A549 (cell line): Measurements from ENCODE around the gene ALPP. TPM values are rescaled to one million over a fixed set of nuclear protein-coding genes. Genes with fewer than 3 reads are reported as not detected.

Source experiments
- ATAC-seq, 2 experiments: fragments of 200-7000 bp in 1 of 2; fragments of >200 bp in 1 of 2; cut with Nextera tagmentation in 1 of 2; cut with Tn5 transposase in 1 of 2; 3 replicates each; pipeline versions ENCODE4 v1.8.0 to v1.9.1; 2018 to 2020; ENCODE audit warnings: mild to moderate bottlenecking in 1 of 2, moderate library complexity in 1 of 2
- CTCF ChIA-PET: fragments of 300-600 bp; sonication (Branson Sonifier 250); formaldehyde crosslinking; extraction: SDS; loops from one replicate; lab custom pipeline; 2021; ENCODE audit warnings: antibody characterized with exemption, inconsistent platforms; lab: Yijun Ruan, JAX
- POLR2A ChIA-PET: fragments of 350-600 bp; formaldehyde crosslinking; extraction: SDS; loops from one replicate; lab custom pipeline; 2021; ENCODE audit warnings: antibody characterized with exemption, inconsistent platforms; lab: Yijun Ruan, JAX
- DNase-seq, 2 experiments: peaks; one replicate each; pipeline versions ENCODE4 v3.0.0 to v3.0.0-alpha.2; 2011 to 2016; ENCODE audit warnings: low read depth in 1 of 2, low spot score in 1 of 2
- FAIRE-seq: peaks from 2 replicates; lab custom pipeline; 2011; peaks lifted over from hg19 to GRCh38; lab: Jason Lieb, UNC
- H3K27ac ChIP-seq, 2 experiments: fragments of >200 bp; sonication (Bioruptor Twin); formaldehyde crosslinking; 3 replicates each; pipeline ENCODE4 v1.5.1; 2016 to 2017
- H3K4me1 ChIP-seq: fragments of >200 bp; sonication (Bioruptor Twin); formaldehyde crosslinking; 3 replicates; pipeline ENCODE4 v1.6.1; 2016
- H3K4me2 ChIP-seq: fragments of >200 bp; sonication (Bioruptor Twin); formaldehyde crosslinking; 3 replicates; pipeline ENCODE4 v1.6.1; 2016
- H3K4me3 ChIP-seq: fragments of >200 bp; sonication (Bioruptor Twin); formaldehyde crosslinking; 3 replicates; pipeline ENCODE4 v1.5.1; 2016
- H3K9me3 ChIP-seq: fragments of >200 bp; sonication (Bioruptor Twin); formaldehyde crosslinking; 3 replicates; pipeline ENCODE4 v1.6.1; 2016
- ATOH8 ChIP-seq: fragments of 250-450 bp; sonication (Bioruptor Pico); IDR thresholded peaks from 2 replicates; pipeline ENCODE4 v1.5.0; 2020; ENCODE audit warnings: low read depth, mild to moderate bottlenecking, moderate library complexity
- BHLHE40 ChIP-seq: IDR thresholded peaks from 2 replicates; pipeline ENCODE4 v1.6.1; 2012; ENCODE audit warnings: low read depth, low read length, inconsistent platforms
- HDAC2 ChIP-seq: fragments of 200-600 bp; sonication (generic); IDR thresholded peaks from 2 replicates; pipeline ENCODE4 v1.6.1; 2016
- PHF8 ChIP-seq: fragments of 200-600 bp; sonication (generic); IDR thresholded peaks from 2 replicates; pipeline ENCODE4 v1.6.1; 2016; ENCODE audit warnings: low read depth, mild to moderate bottlenecking, antibody characterized with exemption, moderate library complexity, borderline replicate concordance
- RAD21 ChIP-seq, 2 experiments: fragments of >200 bp in 1 of 2; sonication (Bioruptor Twin) in 1 of 2; formaldehyde crosslinking in 1 of 2; IDR thresholded peaks in 1 of 2; conservative IDR thresholded peaks in 1 of 2; 2 replicates in 1 of 2; 3 replicates in 1 of 2; pipeline ENCODE4 v1.6.1; 2012 to 2018; ENCODE audit warnings: inconsistent platforms in 1 of 2
- RARB ChIP-seq: fragments of 250-450 bp; sonication (Bioruptor Pico); IDR thresholded peaks from 2 replicates; pipeline ENCODE4 v1.8.0; 2021; ENCODE audit warnings: mild to moderate bottlenecking, moderate library complexity
- whole genome bisulfite sequencing: methylation state at CpG from one replicate; pipeline ENCODE4 v1.1.6; 2017; ENCODE audit errors: missing lambda C conversion rate; 5-methylcytosine and 5-hydroxymethylcytosine counted together
- polyA plus RNA-seq, 4 experiments: library from polyadenylated mRNA; depleted of rRNA in 3 of 4; stranded (reverse); fragments of >200 nt; fragmentation: RNase III in 1 of 4; extraction: RNeasy Plus Mini Kit Qiagen cat#74134 plus additional on column Dnase treatment in 1 of 4; gene quantifications; 2 replicates in 3 of 4; 3 replicates in 1 of 4; pipeline ENCODE4 v1.2.3, GENCODE V29; 2011 to 2017
- small RNA-seq, 6 experiments: library from RNA; depleted of rRNA; stranded (forward); fragments of <200 nt; gene quantifications; one replicate each; pipeline ENCODE3, GENCODE V24; 2012
- TF ChIP-seq, protein P1 (sequence below): IDR thresholded peaks from 2 replicates; pipeline ENCODE4 v1.6.1; 2012

The ALPP gene
- polyA plus RNA-seq, 2 of the 4 experiments (the other 2 are of a cell fraction): 0.10 to 0.31 TPM

- CTCF ChIA-PET: no interaction called here
- DNase-seq (no peak), FAIRE-seq (no peak)
- no peak overlapping the region for H3K4me2 ChIP-seq
- H3K9me3 ChIP-seq: no peaks in the 10 kb centered on the region
- TF ChIP-seq BHLHE40 (no peak), ATOH8 (CRISPR knock-in tag) (no peak), RAD21 (conservative IDR thresholded peaks at IDR 0.05 in 1 of 2, IDR thresholded peaks at IDR 0.05 in 1 of 2) (no peak), RARB (CRISPR knock-in tag) (no peak), PHF8 (no peak), HDAC2 (no peak)
- TF ChIP-seq, protein P1, sequence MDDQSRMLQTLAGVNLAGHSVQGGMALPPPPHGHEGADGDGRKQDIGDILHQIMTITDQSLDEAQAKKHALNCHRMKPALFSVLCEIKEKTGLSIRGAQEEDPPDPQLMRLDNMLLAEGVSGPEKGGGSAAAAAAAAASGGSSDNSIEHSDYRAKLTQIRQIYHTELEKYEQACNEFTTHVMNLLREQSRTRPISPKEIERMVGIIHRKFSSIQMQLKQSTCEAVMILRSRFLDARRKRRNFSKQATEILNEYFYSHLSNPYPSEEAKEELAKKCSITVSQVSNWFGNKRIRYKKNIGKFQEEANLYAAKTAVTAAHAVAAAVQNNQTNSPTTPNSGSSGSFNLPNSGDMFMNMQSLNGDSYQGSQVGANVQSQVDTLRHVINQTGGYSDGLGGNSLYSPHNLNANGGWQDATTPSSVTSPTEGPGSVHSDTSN: no peak
- TF ChIP-seq, all 56 proteins: peak for 0
- Histone ChIP-seq H3K27ac (no peak overlapping the region), H3K4me3 (no peak overlapping the region), H3K4me1 (no peaks in the 10 kb centered on the region)
- peak; percentile 8 to 25; a peak in 3 of 6 replicates for ATAC-seq
- POLR2A ChIA-PET: no interaction called here
- 80% methylated on average over 16 of the region's 16 CpGs for WGBS
These were observed 53.4 kb downstream of the ALPP start for GRCh38 chr2:232431705-232432590.

Small RNA genes within 50 kb of the gene (small RNA-seq; reads per million reads assigned to genes)
- gene AC068134.3 (0 reads per million in 6 experiments), gene AC068134.4 (0 reads per million in 6 experiments)

Other genes starting within 250 kb of the ALPP start
- gene ALPG, start 28.1 kb downstream of the ALPP start, polyA plus RNA-seq (2011; rRNA removed): 0.17 and 0.18 TPM in 2 replicates
- 0.04 to 0.07 TPM in 2 of 3 replicates, not detected in the other for gene ALPG, start 28.1 kb downstream of the ALPP start, polyA plus RNA-seq (2017; fragmentation: RNase III; extraction: RNeasy Plus Mini Kit Qiagen cat#74134 plus additional on column Dnase treatment)
- 0.05 and 0.11 TPM in 2 replicates for gene ALPI, start 77.4 kb downstream of the ALPP start, polyA plus RNA-seq (2011; rRNA removed)
- gene ALPI, start 77.4 kb downstream of the ALPP start, polyA plus RNA-seq (2017; fragmentation: RNase III; extraction: RNeasy Plus Mini Kit Qiagen cat#74134 plus additional on column Dnase treatment): not detected in 3 replicates
- gene ECEL1, start 109.1 kb downstream of the ALPP start, polyA plus RNA-seq (2011; rRNA removed): 0.18 and 0.29 TPM in 2 replicates
- gene ECEL1, start 109.1 kb downstream of the ALPP start, polyA plus RNA-seq (2017; fragmentation: RNase III; extraction: RNeasy Plus Mini Kit Qiagen cat#74134 plus additional on column Dnase treatment): 0.10 to 0.13 TPM (median 0.12 TPM) in 3 replicates
- gene PRSS56, start 141.6 kb downstream of the ALPP start, polyA plus RNA-seq (2011; rRNA removed): not detected in 2 replicates
- gene PRSS56, start 141.6 kb downstream of the ALPP start, polyA plus RNA-seq (2017; fragmentation: RNase III; extraction: RNeasy Plus Mini Kit Qiagen cat#74134 plus additional on column Dnase treatment): 0.07 TPM in 1 of 3 replicates, not detected in the others
- gene CHRND, start 147.4 kb downstream of the ALPP start, polyA plus RNA-seq (2011; rRNA removed): not detected in 2 replicates
- gene CHRND, start 147.4 kb downstream of the ALPP start, polyA plus RNA-seq (2017; fragmentation: RNase III; extraction: RNeasy Plus Mini Kit Qiagen cat#74134 plus additional on column Dnase treatment): not detected in 3 replicates
- gene CHRNG, start 160.9 kb downstream of the ALPP start, polyA plus RNA-seq (2011; rRNA removed): not detected in 2 replicates
- gene CHRNG, start 160.9 kb downstream of the ALPP start, polyA plus RNA-seq (2017; fragmentation: RNase III; extraction: RNeasy Plus Mini Kit Qiagen cat#74134 plus additional on column Dnase treatment): not detected in 3 replicates
- gene TIGD1, start 171.8 kb downstream of the ALPP start, polyA plus RNA-seq (2011; rRNA removed): 7.4 and 10.5 TPM in 2 replicates
- gene TIGD1, start 171.8 kb downstream of the ALPP start, polyA plus RNA-seq (2017; fragmentation: RNase III; extraction: RNeasy Plus Mini Kit Qiagen cat#74134 plus additional on column Dnase treatment): 5.7 to 5.9 TPM (median 5.7 TPM) in 3 replicates
- 49.1 and 51.4 TPM in 2 replicates for gene EIF4E2, start 171.9 kb downstream of the ALPP start, polyA plus RNA-seq (2011; rRNA removed)
- 177 to 234 TPM (median 197 TPM) in 3 replicates for gene EIF4E2, start 171.9 kb downstream of the ALPP start, polyA plus RNA-seq (2017; fragmentation: RNase III; extraction: RNeasy Plus Mini Kit Qiagen cat#74134 plus additional on column Dnase treatment)